Natural killer cell (primary cell): ENCODE data around the gene GRB2. TPM values are rescaled to one million over a fixed set of nuclear protein-coding genes. Genes with fewer than 3 reads are reported as not detected.
A peak's percentile ranks its signal among the peaks of the same experiment; 100 is the strongest.

Experiments
- ATAC-seq, 3 donors: fragments of 150-1000 bp in 2 of 3; fragments of 200-7000 bp in 1 of 3; cut with Tn5 transposase; 1 replicate in 1 of 3; 2 replicates in 2 of 3; pipeline ENCODE4 v1.10.0; 2021; ENCODE audit warnings: mild to moderate bottlenecking in 2 of 3, moderate library complexity in 2 of 3
- DNase-seq, 2 donors: peaks; one replicate each; pipeline versions ENCODE4 v3.0.0 to v3.0.0-alpha.2; 2013 to 2021; ENCODE audit warnings: mixed read lengths in 1 of 2
- H3K27ac ChIP-seq: one replicate; pipeline ENCODE4 v1.5.1; 2013; ENCODE audit warnings: mild to moderate bottlenecking, low read length
- H3K27me3 ChIP-seq: one replicate; pipeline ENCODE4 v1.6.1; 2013; ENCODE audit warnings: low read length; ENCODE audit not compliant: control insufficient read depth, insufficient read depth
- H3K36me3 ChIP-seq: one replicate; pipeline ENCODE4 v1.6.1; 2013; ENCODE audit warnings: low read length; ENCODE audit not compliant: control insufficient read depth, insufficient read depth
- H3K4me1 ChIP-seq: one replicate; pipeline ENCODE4 v1.6.1; 2013; ENCODE audit warnings: low read length; ENCODE audit not compliant: control insufficient read depth, insufficient read depth
- H3K4me3 ChIP-seq: one replicate; pipeline ENCODE4 v1.5.1; 2013; ENCODE audit warnings: low read length
- H3K9me3 ChIP-seq: one replicate; pipeline ENCODE4 v1.6.1; 2013; ENCODE audit warnings: low read length; ENCODE audit not compliant: control insufficient read depth, insufficient read depth
- H3K27ac Mint-ChIP-seq, 2 donors: one replicate each; pipeline ENCODE4 v1.8.0; 2022; ENCODE audit warnings: mild to moderate bottlenecking in 2 of 2, mixed read lengths in 2 of 2, moderate library complexity in 1 of 2
- H3K27me3 Mint-ChIP-seq, 2 donors: one replicate each; pipeline ENCODE4 v1.8.0; 2022; ENCODE audit warnings: low read depth in 2 of 2, mixed read lengths in 2 of 2
- H3K36me3 Mint-ChIP-seq: one replicate; pipeline ENCODE4 v1.8.0; 2022; ENCODE audit warnings: mixed read lengths
- H3K4me1 Mint-ChIP-seq, 2 donors: one replicate each; pipeline ENCODE4 v1.8.0; 2022; ENCODE audit warnings: mixed read lengths in 2 of 2
- H3K4me3 Mint-ChIP-seq: one replicate; pipeline ENCODE4 v1.8.0; 2022; ENCODE audit warnings: mild to moderate bottlenecking, moderate library complexity, mixed read lengths
- H3K9me3 Mint-ChIP-seq, 2 donors: one replicate each; pipeline ENCODE4 v1.8.0; 2022; ENCODE audit warnings: mixed read lengths in 2 of 2
- WGBS: methylation state at CpG from one replicate; pipeline ENCODE4 v1.1.7; 2013; ENCODE audit warnings: missing lambda C conversion rate; ENCODE audit not compliant: insufficient coverage; 5-methylcytosine and 5-hydroxymethylcytosine counted together
- intact Hi-C: fragments of 100-400 bp; cut with micrococcal nuclease; formaldehyde crosslinking; loops from one replicate; pipeline ENCODE4 v1.14.2; 2022
- total RNA-seq, 4 donors: library from RNA; stranded (reverse); fragments of 120-200 nt in 1 of 4; gene quantifications; one replicate each; pipeline versions ENCODE4 v1.2.3 to v1.2.4, GENCODE V29; 2013 to 2022
- TF ChIP-seq, protein P1 (sequence below): fragments of 200-600 bp; IDR thresholded peaks from one replicate; pipeline ENCODE4 v1.8.0; 2022; ENCODE audit warnings: antibody characterized with exemption

GRB2 gene
- total RNA-seq, 3 donors from 2014 or later (not counting 1 experiment from before 2014, with no cell fraction given) = 115 to 142 (median 116) TPM

DNA sequence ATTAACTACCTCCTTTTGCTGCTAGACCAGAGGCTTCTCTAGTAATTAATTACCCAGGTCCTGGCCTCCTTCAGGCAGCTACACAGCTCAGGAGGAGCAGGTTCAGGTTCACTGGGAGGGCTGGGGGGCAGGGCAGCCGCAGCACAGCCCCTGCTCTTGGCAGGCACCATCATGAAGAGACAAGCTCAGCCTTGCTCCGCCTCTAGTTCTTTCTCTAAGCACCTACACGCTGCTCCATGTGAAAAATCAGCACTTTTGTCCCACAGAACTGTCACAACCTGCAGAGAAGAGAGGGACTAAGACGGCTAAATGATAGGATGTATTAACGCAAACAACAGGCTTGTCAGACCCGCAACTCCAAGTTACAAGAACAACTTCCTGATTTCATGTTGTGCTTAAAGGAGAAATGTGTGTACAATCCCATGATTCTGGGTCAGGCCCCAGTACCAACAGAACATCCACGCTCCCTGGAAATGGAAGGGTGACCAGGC is 53.4 kb downstream of the GRB2 start:
- H3K36me3 ChIP-seq = peaks cover 3% of the 10 kb centered on the region
- ATAC-seq (no peak), DNase-seq (no peak)
- H3K36me3 Mint-ChIP-seq = no peaks in the 10 kb centered on the region
- 51% methylated on average over 7 of the region's 7 CpGs for WGBS
- no peak overlapping the region for H3K4me3 Mint-ChIP-seq
- peaks cover 61 to 66% of the 10 kb centered on the region in 2 donors for H3K4me1 Mint-ChIP-seq
- H3K4me1 ChIP-seq = peaks cover 22% of the 10 kb centered on the region
- H3K27ac ChIP-seq = no peak overlapping the region
- no peaks in the 10 kb centered on the region for H3K9me3 ChIP-seq
- H3K9me3 Mint-ChIP-seq = no peaks in the 10 kb centered on the region
- no peaks in the 10 kb centered on the region for H3K27me3 ChIP-seq
- H3K27ac Mint-ChIP-seq = peak overlapping the region; percentile 19 to 46
- no peak overlapping the region for H3K4me3 ChIP-seq
- TF ChIP-seq, protein P1, sequence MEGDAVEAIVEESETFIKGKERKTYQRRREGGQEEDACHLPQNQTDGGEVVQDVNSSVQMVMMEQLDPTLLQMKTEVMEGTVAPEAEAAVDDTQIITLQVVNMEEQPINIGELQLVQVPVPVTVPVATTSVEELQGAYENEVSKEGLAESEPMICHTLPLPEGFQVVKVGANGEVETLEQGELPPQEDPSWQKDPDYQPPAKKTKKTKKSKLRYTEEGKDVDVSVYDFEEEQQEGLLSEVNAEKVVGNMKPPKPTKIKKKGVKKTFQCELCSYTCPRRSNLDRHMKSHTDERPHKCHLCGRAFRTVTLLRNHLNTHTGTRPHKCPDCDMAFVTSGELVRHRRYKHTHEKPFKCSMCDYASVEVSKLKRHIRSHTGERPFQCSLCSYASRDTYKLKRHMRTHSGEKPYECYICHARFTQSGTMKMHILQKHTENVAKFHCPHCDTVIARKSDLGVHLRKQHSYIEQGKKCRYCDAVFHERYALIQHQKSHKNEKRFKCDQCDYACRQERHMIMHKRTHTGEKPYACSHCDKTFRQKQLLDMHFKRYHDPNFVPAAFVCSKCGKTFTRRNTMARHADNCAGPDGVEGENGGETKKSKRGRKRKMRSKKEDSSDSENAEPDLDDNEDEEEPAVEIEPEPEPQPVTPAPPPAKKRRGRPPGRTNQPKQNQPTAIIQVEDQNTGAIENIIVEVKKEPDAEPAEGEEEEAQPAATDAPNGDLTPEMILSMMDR = no peak
- no peaks in the 10 kb centered on the region for H3K27me3 Mint-ChIP-seq
- intact Hi-C loops = no loop called here

DNA sequence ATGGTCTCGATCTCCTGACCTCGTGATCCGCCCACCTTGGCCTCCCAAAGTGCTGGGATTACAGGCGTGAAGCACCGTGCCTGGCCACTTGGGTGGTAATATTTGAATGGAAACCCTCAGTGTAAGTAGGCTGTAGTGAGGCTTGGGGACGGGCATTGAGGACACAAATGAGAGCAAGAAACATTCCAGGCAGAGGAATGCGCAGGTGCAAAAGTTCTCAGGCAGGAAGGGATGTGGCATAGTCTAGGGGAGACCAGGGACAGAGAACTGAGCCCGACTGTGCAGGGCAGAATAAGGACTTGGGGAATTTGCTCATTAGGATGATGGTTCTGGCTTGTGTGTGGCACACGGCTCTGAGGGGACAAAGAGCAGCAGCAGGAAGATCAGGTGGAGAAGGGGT is 54.8 kb downstream of the GRB2 start:
- no peaks in the 10 kb centered on the region for H3K27me3 ChIP-seq
- WGBS = 93% methylated on average over 9 of the region's 9 CpGs
- intact Hi-C loops = no loop called here
- no peak for ATAC-seq
- Mint-ChIP-seq H3K36me3 (no peaks in the 10 kb centered on the region), H3K4me1 (peaks cover 65 to 71% of the 10 kb centered on the region in 2 donors), H3K27ac (peak overlapping the region; percentile 46 to 84), H3K9me3 (no peaks in the 10 kb centered on the region), H3K4me3 (no peak overlapping the region), H3K27me3 (no peaks in the 10 kb centered on the region)
- H3K4me1 ChIP-seq = peaks cover 36% of the 10 kb centered on the region
- no peak for DNase-seq
- TF ChIP-seq, protein P1 = no peak
- H3K36me3 ChIP-seq = peaks cover 3% of the 10 kb centered on the region
- no peak overlapping the region for H3K4me3 ChIP-seq
- no peak overlapping the region for H3K27ac ChIP-seq
- no peaks in the 10 kb centered on the region for H3K9me3 ChIP-seq

DNA sequence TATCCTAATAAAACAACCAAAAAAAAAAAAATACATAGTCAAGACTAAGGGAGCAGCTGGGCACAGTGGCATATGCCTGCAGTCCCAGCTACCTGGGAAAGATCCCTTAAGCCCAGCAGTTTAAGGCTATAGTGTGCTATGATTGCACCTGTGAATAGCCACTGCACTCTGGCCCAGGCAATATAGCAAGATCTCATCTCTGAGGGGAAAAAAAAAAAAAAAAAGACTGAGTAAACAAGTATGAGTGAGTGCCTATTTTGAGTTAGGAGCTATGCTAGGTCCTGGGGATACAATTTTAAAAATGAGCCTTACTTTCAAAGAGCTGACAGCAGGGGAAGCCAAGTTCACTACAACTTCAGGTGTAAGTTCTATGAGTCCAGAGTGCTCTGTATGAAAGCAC is 55.4 kb downstream of the GRB2 start:
- Mint-ChIP-seq H3K4me1 (peaks cover 66 to 72% of the 10 kb centered on the region in 2 donors), H3K36me3 (no peaks in the 10 kb centered on the region), H3K9me3 (no peaks in the 10 kb centered on the region), H3K27me3 (no peaks in the 10 kb centered on the region), H3K27ac (peak overlapping the region in 1 of 2 donors; percentile 24), H3K4me3 (no peak overlapping the region)
- ATAC-seq = no peak
- Histone ChIP-seq H3K4me1 (peaks cover 43% of the 10 kb centered on the region), H3K4me3 (no peak overlapping the region), H3K27me3 (no peaks in the 10 kb centered on the region), H3K27ac (no peak overlapping the region), H3K36me3 (peaks cover 3% of the 10 kb centered on the region), H3K9me3 (no peaks in the 10 kb centered on the region)
- no peak for DNase-seq
- intact Hi-C loops = no loop called here
- TF ChIP-seq, protein P1 = no peak

DNA sequence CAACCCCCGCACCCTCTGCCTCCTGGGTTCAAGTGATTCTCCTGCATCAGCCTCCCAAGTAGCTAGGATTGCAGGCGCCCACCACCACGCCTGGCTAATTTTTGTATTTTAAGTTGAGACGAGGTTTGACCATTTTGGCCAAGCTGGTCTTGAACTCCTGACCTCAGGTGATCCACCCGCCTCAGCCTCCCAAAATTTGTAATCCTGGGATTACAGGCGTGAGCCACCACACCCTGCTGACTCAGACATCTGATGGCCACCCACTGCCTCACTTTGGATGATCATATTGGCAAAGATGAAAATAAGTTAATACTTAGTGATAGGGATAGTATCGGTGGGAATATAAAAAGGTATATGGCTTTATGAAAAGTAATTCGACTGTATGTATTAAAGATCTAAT is 55.9 kb downstream of the GRB2 start:
- peaks cover 64 to 76% of the 10 kb centered on the region in 2 donors for H3K4me1 Mint-ChIP-seq
- TF ChIP-seq, protein P1 = no peak
- DNase-seq = no peak
- intact Hi-C loops = no loop called here
- Histone ChIP-seq H3K4me3 (no peak overlapping the region), H3K27me3 (no peaks in the 10 kb centered on the region), H3K27ac (no peak overlapping the region), H3K9me3 (no peaks in the 10 kb centered on the region), H3K4me1 (peaks cover 47% of the 10 kb centered on the region), H3K36me3 (peaks cover 3% of the 10 kb centered on the region)
- H3K9me3 Mint-ChIP-seq = no peaks in the 10 kb centered on the region
- no peak overlapping the region for H3K4me3 Mint-ChIP-seq
- no peaks in the 10 kb centered on the region for H3K36me3 Mint-ChIP-seq
- 96% methylated on average over 6 of the region's 8 CpGs for WGBS
- ATAC-seq = no peak
- no peaks in the 10 kb centered on the region for H3K27me3 Mint-ChIP-seq
- H3K27ac Mint-ChIP-seq = peak overlapping the region in 1 of 2 donors; percentile 24
